GM18517 (cell line): ENCODE data around the gene TMEM181.
"Not testable (repeated sequence)": the region's sequence is repeated elsewhere in the genome, so short reads cannot be mapped to it uniquely, and the experiment has no call there.

Experiments
- ATAC-seq: cut with Tn5 transposase; IDR thresholded peaks from one replicate; pipeline ENCODE4 v1.9.1; 2021; ENCODE audit warnings: mild to moderate bottlenecking, moderate library complexity; ENCODE audit not compliant: unreplicated experiment

Gene TMEM181

GRCh38 chr6:158591810-158592209, 31.9 kb downstream of the TMEM181 start:
- no peak for ATAC-seq

- no peak for ATAC-seq
Measured at GRCh38 chr6:158593670-158594069, 33.8 kb downstream of the TMEM181 start.

GRCh38 chr6:158595223-158595622, 35.3 kb downstream of the TMEM181 start:
- ATAC-seq: no peak

GRCh38 chr6:158596861-158597260, 37.0 kb downstream of the TMEM181 start:
- ATAC-seq: no peak

DNA sequence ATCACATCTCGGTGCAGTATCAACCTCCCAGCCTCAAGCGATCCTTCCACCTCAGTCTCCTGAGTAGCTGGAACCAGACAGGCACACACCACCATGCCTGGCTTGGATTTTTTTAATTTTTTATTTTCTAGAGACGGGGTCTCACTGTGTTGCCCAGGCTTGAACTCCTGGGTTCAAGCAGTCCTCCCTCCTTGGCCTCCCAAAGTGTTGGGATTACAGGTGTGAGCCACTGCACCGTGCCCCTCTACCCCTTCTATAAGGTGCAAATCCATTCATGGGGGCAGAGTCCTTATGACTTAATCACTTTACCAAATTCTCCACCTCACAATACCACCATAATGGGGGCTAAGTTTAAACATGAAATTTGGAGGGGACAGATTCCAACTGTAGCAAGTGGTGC, 37.7 kb downstream of the TMEM181 start:
- no peak for ATAC-seq

DNA sequence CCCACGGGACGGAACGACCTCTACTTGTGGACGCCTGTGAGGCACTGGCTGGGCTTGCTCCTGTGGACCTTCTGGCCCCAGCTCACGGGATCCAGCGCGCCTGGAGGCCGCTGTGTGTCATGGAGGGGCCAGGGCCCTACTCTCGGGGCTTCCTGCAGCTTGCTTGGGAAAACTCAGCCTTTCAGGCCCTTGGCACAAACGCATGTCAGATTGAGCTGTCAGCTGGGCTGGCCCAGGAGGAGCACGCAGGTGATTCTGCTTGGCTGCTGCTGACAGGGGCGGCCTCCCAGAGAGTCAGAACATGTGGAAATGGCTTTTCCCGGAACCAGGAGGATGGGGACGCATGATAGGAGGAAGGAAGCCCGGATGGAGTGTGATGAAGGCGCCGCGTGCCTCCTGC, 39.7 kb downstream of the TMEM181 start:
- no peak for ATAC-seq

DNA sequence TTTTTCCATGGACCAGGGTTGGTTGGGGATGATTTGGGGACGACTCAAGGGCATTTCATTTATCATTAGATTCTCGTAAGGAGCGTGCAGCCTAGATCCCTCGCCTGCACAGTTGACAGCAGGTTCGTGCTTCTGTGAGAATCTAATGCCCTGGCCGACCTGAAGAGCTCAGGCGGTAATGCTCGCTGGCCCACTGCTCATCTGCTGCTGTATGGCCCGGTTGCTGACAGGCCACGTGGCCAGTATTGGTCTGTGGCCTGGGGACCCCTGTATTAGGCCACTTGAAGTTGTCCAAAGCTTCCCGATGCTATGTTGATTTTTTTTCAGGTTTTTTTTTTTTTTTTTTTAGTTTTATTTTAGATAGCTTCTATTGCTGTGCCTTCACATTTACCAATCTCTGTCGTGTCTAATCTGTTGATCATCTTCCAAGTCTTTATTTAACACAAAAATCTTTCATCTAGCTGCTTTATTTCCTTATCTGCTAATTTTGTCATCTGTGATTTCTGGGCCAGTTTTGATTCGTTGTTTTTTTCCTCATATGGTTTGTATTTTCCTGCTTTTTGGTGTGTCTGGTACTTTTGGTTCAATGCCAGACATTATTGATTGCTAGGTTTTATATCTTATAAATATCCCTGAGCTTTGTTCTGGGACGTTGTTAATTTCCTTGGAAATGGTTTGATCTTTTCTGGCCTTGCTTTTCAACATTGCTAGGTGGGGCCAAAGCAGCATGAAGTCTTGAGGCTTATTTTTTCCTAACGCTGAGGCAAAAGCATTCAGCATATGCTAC, 43.6 kb downstream of the TMEM181 start:
- no peak for ATAC-seq

- ATAC-seq: no peak
Measured at GRCh38 chr6:158604048-158604406, 44.1 kb downstream of the TMEM181 start.

GRCh38 chr6:158605266-158605878, 45.5 kb downstream of the TMEM181 start:
- no peak for ATAC-seq

GRCh38 chr6:158606011-158606410, 46.1 kb downstream of the TMEM181 start:
- not testable (repeated sequence) for ATAC-seq

- no peak for ATAC-seq
Measured at GRCh38 chr6:158606935-158607334, 47.0 kb downstream of the TMEM181 start.

DNA sequence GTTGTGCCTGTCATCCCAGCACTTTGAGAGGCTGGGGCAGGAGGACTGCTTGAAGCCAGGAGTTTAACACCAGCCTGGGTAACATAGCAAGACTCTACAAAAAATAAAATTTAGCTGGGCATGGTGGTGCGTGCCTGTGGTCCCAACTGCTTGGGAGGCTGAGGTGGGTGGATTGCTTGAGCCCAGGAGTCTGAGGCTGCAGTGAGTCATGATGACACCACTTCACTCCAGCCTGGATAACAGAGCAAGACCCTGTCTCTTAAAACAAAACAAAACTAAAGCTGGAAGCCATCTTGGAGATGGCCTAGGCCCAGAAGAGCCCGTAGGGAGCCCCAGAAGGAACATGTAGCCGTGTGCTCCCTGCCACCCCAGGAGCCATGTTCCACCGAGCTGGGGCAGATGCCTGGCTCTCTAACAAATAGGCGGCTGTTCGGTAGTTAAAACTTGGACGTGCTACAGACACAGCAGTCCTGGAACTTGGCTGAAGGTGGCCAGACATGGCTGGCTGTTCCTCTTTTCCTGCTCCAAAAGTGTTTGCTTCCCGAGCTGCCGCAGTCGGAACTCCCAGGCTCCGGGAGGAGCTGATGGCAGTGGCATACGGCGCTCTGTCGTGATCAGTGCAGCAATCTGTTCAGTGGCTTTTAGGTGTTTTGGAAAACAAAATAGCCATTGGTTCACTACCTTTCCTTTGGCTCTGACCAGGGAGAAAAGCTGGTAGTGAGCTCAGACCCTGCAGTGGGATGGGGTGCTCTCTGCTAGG, 47.7 kb downstream of the TMEM181 start:
- ATAC-seq: no peak

DNA sequence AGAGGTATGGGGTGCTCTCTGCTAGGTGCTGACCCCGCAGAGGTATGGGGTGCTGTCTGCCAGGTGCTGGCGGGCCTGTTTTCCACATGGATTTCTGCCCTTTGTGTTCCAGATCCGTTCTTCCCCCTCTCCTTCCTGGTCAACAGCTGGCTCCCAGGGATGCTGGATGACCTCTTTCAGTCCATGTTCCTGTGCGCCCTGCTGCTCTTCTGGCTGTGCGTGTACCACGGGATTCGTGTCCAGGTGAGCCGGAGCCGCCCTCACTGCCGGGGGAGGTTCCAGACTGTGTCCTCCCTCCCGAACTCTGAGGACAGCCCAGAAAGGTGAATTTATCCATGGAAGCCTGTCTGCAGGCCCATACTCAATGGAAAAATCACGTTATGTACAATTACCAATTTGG, 48.3 kb downstream of the TMEM181 start:
- ATAC-seq: no peak

DNA sequence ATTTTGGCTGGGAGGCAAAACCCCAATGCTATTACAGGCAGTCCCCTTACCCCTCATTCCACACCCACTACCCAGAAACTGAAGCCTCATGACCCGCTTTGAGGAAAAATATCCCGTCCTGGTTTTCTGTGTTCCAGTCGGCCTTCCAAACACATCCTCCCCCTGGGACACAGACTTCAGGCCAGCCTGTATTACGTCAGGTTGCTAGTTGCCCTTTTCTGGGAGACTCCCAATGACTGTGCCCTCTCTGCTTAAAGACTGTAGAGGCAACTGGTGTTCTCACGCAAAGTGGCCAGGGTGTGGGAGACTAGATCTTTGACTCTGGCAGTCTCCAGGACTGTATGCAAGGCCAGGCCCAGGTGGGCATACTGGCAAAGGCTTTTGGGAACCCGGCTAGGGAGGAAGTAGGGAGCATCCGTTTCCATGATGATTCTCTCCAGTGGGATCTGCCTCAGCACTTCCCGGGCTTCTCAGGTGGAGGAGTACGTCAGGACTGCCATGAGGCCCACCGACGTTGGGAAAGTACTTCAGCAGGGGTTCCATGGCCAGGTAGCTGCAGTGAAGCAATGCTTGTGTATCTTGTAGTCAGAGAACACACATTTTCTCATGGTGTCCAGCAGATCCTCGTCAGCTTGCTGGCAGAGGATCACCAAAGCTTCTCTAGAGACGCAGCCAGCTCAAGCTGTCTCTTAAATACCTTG, 49.7 kb downstream of the TMEM181 start:
- no peak for ATAC-seq

GRCh38 chr6:158610319-158610968, 50.6 kb downstream of the TMEM181 start:
- no peak for ATAC-seq

DNA sequence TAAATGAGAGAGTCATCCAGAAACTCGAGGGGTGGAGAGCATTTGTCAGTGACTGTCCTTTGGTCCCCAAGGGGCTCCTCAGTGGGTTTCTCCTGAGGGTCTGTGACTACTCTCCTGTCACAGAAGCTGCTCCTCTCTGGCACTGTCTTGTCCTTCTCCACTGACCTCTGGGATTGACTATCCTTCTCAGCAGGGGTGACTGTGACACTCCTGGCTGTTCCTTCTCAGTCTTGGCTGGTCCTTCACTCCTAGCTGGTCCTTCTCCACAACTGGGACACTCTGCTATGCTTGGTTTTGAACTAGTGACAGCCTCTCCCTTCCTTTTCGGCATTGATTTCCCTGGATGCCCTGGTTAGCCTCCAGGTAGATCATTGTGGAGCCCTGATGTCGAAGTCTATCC, 51.1 kb downstream of the TMEM181 start:
- no peak for ATAC-seq

GRCh38 chr6:158611541-158612370, 51.9 kb downstream of the TMEM181 start:
- no peak for ATAC-seq

GRCh38 chr6:158614606-158615005, 54.7 kb downstream of the TMEM181 start:
- ATAC-seq: not testable (repeated sequence)

DNA sequence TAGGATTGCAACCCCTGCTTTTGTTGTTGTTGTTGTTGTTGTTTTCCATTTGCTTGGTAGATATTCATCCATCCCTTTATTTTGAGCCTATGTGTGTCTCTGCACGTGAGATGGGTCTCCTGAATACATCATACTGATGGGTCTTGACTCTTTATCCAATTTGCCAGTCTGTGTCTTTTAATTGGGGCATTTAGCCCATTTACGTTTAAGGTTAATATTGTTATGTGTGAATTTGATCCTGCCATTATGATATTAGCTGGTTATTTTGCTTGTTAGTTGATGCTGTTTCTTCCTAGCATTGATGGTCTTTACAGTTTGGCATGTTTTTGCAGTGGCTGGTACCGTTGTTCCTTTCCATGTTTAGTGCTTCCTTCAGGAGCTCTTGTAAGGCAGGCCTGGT, 58.4 kb downstream of the TMEM181 start:
- ATAC-seq: not testable (repeated sequence)
